ENCODE results near the gene FGR. TPM values are rescaled to one million over a fixed set of nuclear protein-coding genes. Genes with fewer than 3 reads are reported as not detected.

The FGR gene
- total RNA-seq: 0.22 and 0.26 TPM in 2 replicates

DNA sequence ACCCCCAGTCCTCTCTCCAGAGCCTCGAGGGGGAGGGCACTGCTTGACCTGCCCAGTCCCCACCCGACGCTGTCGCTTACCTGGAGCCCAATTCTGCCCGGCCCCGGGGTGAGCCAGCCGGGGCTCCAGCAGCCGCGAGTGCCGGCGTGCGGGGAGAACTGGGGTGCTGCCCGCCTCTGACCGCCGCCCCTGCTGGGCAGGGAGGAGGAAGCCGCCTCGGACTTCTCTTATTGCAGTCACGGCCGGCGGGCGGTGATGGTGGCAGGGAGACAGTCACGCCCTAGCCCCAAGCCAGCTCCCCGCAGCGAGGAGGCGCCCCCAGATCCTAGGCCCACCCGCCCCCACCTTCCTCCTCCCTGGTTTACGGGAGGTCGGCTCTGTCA is at the start of gene FGR:
FGR (minus strand) TSS at position 201 of the 383 bp plus-strand sequence. CDS start 11,269 bp downstream, outside the sequence.

DNA sequence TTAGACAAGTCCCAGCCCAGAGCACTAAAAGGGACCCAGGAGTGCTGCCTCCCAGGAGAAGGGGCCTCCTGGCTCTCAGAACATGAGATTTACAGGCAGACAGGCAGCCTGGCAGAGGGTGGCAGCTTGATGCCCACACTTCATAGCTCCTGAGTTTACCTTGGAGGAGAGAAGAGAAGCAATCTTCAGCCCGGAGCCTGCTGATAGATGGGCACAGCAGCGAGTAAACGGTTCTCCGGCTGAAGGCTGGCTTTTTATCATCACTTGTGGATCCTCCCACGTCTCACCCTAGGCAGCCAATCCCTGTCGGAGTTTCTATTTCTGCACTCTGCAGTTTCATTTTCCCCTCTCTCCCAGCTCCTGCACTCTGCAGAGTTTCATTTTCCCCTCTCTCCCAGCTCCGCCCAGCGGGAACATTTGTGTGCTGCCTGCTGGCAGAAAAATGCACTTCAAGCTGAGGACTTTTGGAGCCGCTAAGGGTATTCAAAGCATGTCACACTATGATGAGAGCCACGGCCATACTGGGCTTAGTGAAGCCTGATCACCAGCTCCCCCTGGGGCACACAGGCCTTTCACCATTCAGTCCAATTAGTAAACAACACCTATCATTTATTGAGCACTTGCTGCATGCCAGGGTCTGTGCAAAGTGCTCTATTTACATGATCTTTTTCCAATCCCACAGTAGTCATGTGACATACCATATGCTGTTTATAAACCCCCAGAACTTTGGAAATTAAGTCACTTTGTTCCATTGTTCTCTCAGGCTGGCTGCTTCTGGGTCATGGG is 37.2 kb upstream of the FGR start, which contains the start of gene IFI6:
IFI6 (minus strand) TSS at position 229 of the 786 bp plus-strand sequence. CDS start 2,878 bp downstream, outside the sequence.

GRCh38 chr1:27603681-27604578 is 31.1 kb downstream of the FGR start, which contains the start of gene AHDC1:
Gene AHDC1 (minus strand): TSS chr1:27604144. CDS start chr1:27552115, 52,029 bp downstream.

Other genes starting within 250 kb of the FGR start
- gene GPR3, start 242.6 kb downstream of the FGR start, total RNA-seq: 0.09 and 0.22 TPM in 2 replicates
- 31.1 and 31.7 TPM in 2 replicates for gene WASF2, start 145.0 kb downstream of the FGR start, total RNA-seq
- gene AHDC1, start 31.0 kb downstream of the FGR start, total RNA-seq: 3.7 and 5.8 TPM in 2 replicates
- gene IFI6, start 37.0 kb upstream of the FGR start, total RNA-seq: 15.5 and 20.7 TPM in 2 replicates
- gene FAM76A, start 90.8 kb upstream of the FGR start, total RNA-seq: 8.3 and 10.0 TPM in 2 replicates
- 55.7 and 58.2 TPM in 2 replicates for gene STX12, start 138.0 kb upstream of the FGR start, total RNA-seq
- 46.1 and 50.6 TPM in 2 replicates for gene PPP1R8, start 195.6 kb upstream of the FGR start, total RNA-seq
- gene THEMIS2, start 237.4 kb upstream of the FGR start, total RNA-seq: 34.7 and 39.4 TPM in 2 replicates

Measured in dermis lymphatic vessel endothelial cell (primary cell).